Activated CD4-positive, alpha-beta T cell treated with anti-CD3 and anti-CD28 coated beads, Interleukin-2, amount 50 U/mL, for 16 hours (primary cell): ENCODE measurements around the gene ULK1.
"Not testable (repeated sequence)": the region's sequence is repeated elsewhere in the genome, so short reads cannot be mapped to it uniquely, and the experiment has no call there.

Source experiments
- DNase-seq: peaks from one replicate; pipeline ENCODE4 v3.0.0-alpha.2; 2020

The ULK1 gene

DNA sequence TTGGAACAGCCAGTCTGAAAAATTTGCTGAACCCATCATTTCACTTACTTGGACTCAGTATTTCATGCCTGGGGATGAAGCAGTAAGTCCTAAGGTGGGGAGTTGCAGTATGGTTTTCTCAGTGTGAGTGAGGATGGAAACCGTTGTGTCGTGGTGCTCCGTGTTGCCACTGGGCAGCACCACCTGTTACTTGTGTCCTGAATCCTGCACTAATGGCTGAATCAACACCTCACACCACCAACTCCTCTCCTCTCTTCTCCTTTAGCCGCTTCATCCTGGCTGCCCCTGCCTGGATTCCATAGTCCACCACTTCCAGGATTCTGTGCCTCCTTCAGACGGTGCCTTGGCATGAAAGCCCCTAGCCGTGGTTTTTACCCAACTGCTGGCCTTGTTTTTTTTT, 52.3 kb downstream of the ULK1 start:
- no peak for DNase-seq

DNA sequence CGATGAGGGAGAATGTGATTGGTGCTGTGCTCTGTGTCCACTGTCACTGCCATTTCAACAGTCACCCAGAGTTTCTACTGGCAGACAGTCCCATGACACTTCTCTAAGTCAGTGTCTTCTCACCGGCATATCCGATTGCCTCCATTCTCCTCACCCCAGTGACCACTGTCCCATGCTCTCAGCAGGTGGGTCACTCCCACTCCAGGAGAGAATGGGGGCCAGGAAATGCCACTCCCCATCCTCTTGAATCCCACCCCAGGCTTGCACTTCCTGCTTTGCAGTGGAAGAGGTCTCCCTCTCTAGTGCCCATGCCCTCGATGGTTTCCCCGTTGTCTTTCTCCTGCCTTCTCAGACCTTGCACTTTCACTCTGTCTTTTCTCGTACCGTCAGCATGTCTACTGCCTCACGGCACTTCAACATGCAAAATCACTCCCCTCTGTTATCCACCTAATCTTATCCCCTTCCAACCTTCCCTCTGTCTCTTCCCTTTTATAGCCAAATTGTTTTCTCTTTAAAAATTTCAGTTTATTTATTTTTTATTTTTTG, 53.1 kb downstream of the ULK1 start:
- DNase-seq = no peak

DNA sequence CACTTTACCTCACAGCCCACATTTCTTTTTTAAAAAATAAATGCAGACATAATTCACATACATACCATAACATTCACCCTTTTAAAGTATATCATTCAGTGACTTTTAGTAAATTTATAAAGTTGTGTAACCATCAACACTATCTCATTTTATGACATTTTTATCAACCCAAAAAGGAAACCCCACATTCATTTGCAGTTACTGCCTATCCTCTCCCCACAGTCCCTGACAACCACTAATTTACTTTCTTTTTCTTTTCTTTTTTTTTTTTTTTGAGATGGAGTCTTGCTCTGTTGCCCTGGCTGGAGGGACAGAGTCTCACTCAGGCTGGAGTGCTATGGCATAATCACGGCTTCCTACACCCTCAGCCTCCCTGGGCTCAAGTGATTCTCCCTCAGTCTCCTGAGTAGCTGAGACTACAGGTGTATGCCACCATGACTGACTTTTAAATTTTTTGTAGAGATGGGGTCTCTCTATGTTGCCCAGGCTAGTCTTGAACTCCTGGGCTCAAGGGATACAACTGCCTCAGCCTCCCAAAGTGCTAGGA, 53.8 kb downstream of the ULK1 start:
- no peak for DNase-seq

DNA sequence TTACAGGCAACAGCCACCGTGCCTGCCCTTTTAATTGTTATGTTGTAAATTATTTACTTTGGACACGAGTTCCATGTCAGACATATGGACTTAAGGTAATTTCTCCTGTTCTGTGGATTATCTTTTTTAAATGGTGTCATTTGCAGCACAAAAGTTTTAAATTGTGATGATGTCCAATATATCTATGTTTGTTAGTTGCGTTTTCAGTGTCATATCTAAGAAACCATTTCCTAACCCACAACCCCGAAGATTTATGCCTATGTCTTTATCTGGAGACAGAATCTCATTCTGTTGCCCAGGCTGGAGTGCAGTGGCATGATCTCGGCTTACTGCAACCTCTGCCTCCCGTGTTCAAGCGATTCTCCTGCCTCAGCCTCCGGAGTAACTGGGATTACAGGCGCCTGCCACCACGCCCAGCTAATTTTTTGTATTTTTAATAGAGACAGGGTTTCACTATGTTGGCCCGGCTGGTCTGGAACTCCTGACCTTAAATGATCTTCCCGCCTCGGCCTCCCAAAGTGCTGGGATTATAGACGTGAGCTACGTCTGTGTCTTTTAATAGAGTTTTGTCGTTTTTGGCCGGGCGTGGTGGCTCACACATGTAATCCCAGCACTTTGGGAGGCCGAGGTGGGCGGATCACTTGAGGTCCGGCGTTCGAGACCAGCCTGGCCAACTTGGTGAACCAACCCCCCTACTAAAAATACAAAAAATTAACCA, 54.5 kb downstream of the ULK1 start:
- DNase-seq = peak; percentile 25

DNA sequence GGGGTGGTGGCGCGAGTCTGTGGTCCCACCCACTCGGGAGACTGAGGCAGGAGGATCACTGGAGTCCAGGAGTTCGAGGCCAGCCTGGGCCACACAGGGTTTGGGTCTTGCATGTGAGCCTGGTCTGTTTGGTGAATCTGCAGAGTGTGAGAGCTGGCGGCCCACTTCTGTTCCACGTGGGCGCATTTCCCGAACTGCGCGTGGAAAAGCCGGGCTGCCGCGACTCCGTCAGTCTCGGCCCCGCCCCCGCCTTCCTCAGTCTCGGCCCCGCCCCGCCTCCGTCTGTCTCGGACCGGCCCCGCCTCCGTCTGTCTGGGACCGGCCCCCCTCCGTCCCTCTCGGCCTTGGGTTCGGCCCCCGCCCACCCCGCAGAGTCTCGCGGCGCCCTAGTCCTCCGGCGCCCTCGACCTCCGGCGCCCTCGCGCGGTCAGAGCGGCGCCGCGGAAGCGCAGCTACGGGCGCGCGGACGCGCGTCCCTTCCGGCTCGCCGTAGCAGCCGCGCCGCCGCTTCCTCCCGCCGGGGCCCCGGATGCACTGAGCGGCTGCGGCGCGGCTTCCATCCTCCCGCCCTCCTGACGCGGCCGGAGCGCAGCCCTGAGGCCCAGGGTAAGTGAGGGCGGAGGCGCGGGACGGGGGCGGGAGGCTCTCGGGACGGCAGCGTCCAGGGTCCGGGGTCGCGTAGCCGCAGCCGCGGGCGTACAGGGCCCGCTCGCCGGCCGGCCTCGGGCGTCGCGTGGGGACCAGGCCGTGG, 55.2 kb downstream of the ULK1 start, which contains the start of gene EP400:
Gene EP400 (plus strand): TSS at position 512 of the 751 bp plus-strand sequence. CDS start 10,678 bp downstream, outside the sequence.
- peak; percentile 95 for DNase-seq

DNA sequence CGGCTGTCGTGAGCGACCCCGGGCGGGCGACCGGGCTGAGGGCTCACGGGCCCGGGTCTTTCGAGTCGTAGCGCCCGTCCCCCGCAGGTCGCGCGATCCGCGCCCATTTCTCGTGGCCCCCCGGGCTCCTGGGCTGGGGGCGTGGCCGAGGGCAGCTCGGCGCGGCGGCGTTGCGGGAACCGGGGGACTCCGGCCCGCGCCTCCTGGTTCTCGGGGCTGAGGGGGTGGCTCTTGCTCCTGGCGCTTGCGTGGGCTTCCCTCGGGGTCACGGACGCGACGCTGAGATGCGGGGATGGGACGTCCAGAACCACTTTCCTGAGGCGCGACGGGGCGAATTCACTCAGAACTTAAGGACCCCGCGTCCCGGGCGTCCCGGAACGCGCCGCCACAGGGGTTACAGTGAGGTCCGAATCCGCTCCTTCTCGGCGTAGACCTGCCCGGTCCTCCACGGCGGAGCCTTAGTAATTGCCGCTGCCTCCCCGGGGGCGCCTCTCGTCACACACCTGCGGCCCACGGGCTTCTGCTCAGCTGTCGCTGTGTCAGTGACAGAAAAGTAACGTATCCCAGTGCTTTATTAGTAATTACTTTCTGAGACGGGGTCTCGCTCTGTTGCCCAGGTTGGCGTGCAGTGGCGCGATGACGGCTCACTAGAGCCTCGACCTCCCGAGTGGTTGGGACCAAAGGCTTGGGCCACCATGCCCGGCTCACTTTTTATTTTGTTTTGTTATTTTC, 55.9 kb downstream of the ULK1 start:
- DNase-seq = peak; percentile 37

DNA sequence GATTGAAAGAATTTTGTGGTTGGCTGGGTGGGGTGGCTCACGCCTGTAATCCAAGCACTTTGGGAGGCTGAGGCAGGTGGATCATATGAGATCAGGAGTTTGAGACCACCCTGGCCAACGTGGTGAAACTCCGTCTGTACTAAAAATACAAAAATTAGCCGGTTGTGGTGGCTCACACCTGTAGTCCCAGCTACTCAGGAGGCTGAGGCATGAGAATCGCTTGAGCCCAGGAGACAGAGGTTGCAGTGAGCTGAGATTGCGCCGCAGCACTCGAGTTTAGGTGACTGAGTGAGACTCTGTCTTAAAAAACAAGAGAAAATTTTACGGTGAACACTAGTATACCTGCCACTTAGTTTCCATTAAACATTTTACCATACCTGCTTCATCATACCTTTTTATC, 59.4 kb downstream of the ULK1 start:
- DNase-seq = not testable (repeated sequence)

DNA sequence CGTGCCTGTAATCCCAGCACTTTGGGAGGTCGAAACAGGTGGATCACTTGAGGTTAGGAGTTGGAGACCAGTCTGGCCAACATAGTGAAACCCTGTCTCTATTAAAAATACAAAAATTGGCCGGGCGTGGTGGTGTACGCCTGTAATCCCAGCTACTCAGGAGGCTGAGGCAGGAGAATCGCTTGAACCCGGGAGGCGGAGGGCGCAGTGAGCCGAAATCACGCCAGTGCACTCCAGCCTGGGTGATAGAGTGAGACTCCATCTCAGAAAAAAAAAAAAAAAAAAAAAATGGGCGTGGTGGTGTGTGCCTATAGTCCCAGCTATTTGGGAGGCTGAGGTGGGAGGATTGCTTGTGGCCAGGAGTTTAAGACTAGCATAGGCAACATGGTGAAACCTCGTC, 60.0 kb downstream of the ULK1 start:
- DNase-seq = not testable (repeated sequence)

DNA sequence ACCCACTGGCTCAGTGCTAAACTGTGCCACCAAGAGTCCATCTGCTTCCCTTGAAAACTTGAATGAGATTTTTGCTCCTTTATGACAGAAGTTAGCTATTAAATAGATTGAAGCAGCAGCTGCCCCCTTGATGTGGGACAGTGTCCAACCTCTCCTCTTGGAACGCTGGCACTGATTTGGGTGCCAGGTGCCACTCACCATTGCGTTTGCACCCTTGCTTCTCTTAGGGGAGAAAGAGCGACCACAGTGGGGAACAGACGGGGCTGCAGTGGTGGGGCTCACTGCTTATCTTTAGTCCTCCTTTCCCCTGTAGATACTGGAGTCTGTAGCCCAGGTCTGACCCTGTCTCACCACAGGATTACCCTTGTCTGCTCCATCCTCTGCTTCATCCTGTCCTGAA, 64.7 kb downstream of the ULK1 start:
- no peak for DNase-seq

DNA sequence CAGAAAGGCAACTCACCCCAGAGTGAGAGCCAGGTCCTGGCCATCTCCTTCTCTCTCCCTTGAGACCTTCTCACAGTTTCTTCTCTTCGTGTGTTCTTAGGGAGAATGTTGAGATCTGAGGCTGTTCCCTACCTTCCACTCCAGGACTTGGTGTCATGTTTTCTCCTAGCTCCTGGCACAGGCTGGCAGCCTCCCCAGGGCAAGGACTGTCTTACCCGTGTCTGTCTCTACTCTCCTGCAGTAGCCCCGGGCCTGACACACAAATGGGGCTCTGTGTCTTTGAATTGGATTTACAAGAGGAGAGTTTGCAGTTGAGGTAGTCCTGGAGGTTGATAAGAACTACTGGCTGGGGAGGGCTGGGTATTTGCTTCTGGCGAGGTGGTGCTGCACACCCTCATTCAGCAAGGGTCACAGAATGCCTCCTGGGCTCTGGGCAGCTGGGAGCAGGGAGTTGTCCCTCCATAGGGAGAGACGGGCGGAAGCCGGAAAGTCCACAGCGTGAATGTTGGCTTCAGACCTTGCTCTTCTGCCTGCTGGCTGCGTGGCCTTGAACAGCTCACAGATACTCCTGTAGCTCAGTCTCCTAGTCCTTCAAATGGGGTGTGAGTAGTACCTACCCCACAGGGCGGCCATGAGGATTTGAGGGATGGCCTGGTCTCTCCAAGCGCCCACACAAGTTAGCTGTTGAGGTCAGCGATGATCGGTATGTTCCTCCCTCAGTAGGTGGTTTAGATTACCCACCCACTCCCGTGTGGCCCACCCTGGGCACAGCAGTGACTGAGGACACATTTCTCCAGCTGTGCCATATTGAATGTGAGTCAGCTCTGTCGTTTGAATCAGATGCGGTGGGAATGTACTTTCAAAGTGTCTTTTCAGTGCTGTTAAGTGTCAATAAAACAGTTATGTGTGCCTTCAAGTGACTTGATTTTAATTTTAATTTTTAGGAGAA, 65.5 kb downstream of the ULK1 start:
- DNase-seq = no peak

DNA sequence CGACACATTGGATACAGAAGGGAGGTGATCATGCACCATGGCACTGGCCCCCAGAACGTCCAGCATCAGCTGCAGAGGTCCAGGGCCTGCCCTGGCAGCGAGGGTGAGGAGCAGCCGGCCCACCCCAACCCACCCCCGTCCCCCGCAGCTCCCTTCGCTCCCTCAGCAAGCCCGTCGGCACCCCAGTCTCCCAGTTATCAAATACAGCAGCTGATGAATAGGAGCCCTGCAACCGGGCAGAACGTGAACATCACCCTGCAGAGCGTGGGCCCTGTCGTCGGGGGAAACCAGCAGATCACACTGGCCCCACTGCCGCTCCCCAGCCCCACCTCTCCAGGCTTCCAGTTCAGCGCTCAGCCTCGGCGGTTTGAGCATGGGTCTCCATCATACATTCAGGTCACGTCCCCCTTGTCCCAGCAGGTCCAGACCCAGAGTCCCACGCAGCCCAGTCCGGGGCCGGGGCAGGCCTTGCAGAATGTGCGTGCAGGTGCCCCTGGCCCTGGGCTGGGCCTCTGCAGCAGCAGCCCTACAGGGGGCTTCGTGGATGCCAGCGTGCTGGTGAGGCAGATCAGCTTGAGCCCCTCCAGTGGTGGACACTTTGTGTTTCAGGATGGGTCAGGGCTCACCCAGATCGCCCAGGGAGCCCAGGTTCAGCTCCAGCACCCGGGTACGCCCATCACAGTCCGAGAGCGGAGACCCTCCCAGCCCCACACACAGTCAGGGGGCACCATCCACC, 66.3 kb downstream of the ULK1 start:
- DNase-seq = not testable (repeated sequence)

DNA sequence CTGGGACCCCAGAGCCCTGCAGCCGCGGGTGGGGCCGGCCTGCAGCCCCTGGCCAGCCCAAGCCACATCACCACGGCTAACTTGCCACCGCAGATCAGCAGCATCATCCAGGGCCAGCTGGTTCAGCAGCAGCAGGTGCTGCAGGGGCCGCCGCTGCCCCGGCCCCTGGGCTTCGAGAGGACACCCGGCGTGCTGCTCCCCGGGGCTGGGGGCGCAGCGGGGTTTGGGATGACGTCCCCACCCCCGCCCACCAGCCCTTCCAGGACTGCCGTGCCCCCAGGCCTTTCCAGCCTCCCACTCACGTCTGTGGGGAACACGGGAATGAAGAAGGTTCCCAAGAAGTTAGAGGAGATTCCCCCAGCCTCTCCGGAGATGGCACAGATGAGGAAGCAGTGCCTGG, 66.9 kb downstream of the ULK1 start:
- DNase-seq = not testable (repeated sequence)

DNA sequence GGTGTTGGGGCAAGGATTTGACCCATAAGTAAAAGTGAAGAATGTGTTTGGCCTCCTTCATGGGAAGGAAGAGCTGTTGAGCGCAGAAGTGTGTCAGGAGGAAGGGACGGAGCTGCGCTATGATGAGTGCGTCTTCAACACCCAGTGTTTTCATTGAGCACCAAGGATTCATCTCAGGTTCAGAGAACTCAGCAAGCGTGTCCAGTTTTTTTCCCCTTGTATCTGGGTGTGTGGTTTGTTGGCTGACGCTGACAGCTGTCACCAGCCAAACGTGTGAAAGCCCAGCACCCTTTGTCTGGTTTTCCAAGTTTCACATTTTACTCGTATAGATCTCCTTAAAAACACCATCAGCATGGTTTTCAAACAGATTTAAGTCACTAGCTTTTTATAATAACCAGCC, 67.6 kb downstream of the ULK1 start:
- no peak for DNase-seq

DNA sequence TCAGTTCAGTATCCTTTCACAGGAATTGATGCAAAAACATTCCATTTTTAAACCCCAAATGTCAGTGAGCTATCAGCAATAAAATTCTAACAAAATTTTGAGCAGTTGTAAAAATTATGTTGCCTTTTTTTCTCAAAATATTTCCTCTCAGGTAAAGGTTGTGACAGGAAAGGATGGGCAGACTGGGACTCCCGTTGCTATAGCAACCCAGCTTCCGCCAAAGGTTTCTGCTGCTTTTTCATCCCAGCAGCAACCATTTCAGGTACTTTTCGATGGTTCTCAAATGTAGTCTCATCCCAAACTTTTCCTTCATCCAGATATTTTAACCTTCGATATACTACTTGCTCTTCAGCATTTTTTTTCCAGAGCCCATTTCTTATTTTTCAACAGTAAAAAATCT, 69.0 kb downstream of the ULK1 start:
- DNase-seq = no peak

DNA sequence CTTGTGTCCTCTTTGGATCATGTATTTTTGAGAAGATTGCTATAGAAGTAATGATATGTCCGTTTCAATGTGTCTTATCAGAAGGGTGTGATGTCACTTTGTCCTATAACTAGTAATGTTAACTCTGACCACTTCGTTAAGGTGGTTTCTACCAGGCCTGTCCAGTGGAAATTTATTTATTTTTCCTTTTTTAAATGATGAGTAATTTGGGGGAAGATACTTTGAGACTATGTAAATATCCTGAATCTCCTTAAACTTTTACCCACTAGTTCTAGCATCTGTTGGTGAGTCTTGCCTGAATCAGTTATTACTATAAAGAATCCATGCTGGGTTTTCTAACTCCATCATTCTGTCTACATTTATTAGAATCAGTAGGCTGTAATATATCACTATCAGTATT, 70.7 kb downstream of the ULK1 start:
- DNase-seq = no peak

DNA sequence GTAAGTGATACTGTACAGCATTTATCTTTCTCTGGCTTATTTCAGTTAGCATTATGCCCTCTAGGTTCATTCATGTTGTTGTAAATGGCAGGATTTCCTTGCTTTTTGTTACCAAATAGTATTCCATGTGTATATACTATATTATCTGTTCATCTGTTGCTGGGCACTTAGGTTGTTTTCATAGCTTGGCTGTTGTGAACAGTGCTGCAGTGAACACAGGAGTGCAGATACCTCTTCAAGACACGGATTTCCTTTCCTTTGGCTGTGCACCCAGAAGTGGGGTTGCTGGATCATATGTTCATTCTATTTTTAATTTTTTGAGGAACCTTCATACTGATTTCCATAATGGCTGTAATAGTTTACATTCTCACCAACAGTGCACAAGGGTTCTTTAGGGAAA, 76.8 kb downstream of the ULK1 start:
- no peak for DNase-seq
